KMS-11 (cell line): Measurements from ENCODE around the gene DUOX1.

Experiments
- H2AFZ ChIP-seq: fragments of 200-600 bp; sonication (generic); 2 replicates; pipeline ENCODE4 v1.6.1; 2016; ENCODE audit warnings: antibody characterized with exemption, mixed run types, low read depth
- H3K27ac ChIP-seq: fragments of 200-600 bp; sonication (generic); 2 replicates; pipeline ENCODE4 v1.6.1; 2016; ENCODE audit warnings: mild to moderate bottlenecking, mixed run types
- H3K27me3 ChIP-seq: fragments of 200-600 bp; sonication (generic); 2 replicates; pipeline ENCODE4 v1.6.1; 2017; ENCODE audit warnings: mild to moderate bottlenecking, low read depth, mixed run types, moderate library complexity; ENCODE audit not compliant: insufficient read depth
- H3K36me3 ChIP-seq: fragments of 200-600 bp; sonication (generic); 2 replicates; pipeline ENCODE4 v1.6.1; 2017; ENCODE audit warnings: mild to moderate bottlenecking, mixed run types; ENCODE audit not compliant: insufficient read depth
- H3K4me1 ChIP-seq: fragments of 200-600 bp; sonication (generic); 2 replicates; pipeline ENCODE4 v1.6.1; 2016; ENCODE audit warnings: mild to moderate bottlenecking, low read depth, mixed run types; ENCODE audit not compliant: poor library complexity, severe bottlenecking
- H3K4me2 ChIP-seq: fragments of 200-600 bp; sonication (generic); 2 replicates; pipeline ENCODE4 v1.7.0; 2016; ENCODE audit warnings: mild to moderate bottlenecking, mixed run types
- H3K4me3 ChIP-seq: fragments of 200-600 bp; sonication (generic); IDR thresholded peaks from 2 replicates; pipeline ENCODE4 v1.6.1; 2017; ENCODE audit warnings: low read depth, low read length, mixed read lengths; ENCODE audit not compliant: insufficient read depth
- H3K79me2 ChIP-seq: fragments of 200-600 bp; sonication (generic); 2 replicates; pipeline ENCODE4 v1.6.1; 2016; ENCODE audit warnings: low read depth, mixed run types; ENCODE audit not compliant: insufficient read depth
- H3K9ac ChIP-seq: fragments of 200-600 bp; sonication (generic); 2 replicates; pipeline ENCODE4 v1.6.1; 2016; ENCODE audit warnings: mild to moderate bottlenecking, mixed run types
- H4K20me1 ChIP-seq: fragments of 200-600 bp; sonication (generic); 2 replicates; pipeline ENCODE4 v1.6.1; 2016; ENCODE audit warnings: mild to moderate bottlenecking, mixed run types; ENCODE audit not compliant: insufficient read depth
- CTCF ChIP-seq: fragments of 200-600 bp; sonication (generic); conservative IDR thresholded peaks from 2 replicates; pipeline ENCODE4 v1.6.1; 2017; ENCODE audit warnings: low read depth, mild to moderate bottlenecking, antibody characterized with exemption, low read length, moderate library complexity, mixed read lengths

Gene DUOX1

DNA sequence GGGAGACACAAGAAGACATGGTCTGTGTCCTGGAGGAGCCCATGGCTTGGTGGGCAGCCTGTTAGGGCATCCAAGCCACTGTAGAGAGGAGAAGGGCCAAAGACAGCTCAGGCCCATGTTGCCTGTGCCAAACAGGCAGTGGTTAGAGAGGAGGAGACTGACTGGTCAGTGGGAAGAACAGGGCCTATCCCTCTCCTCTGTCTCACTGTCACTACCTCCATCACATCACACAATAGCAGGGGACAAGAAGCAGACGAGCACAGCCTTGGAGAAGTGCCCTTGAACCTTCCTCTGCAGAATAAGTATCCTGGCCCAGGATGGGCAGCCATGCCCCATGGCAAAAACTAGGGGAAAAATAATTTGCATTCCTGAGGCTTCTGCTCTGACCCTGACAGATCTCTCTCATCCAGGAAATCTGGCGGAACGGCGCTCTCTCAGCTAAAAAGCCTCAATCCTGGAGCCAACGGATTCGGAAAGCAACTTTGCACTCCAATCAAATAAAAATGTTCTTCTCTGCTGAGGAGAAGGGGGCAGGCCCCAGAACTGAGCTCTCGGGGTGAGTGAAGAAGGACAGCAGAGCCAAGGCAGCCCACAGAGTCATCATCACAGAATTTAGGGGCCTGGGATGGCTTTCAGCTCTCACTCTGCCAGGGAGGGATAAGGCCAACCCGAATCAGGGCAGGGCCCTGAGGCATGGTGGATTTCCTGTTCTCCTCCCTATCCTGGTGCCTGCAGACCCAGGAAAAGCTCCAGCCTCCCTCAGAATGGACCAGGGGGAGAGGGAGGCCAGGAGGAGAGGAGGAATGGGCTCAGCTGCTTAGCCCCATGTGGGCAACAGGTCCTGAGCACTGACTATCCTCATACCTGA is 56.3 kb downstream of the DUOX1 start:
- no peaks in the 10 kb centered on the region for H3K79me2 ChIP-seq
- H3K27ac ChIP-seq = no peak overlapping the region
- no peak overlapping the region for H3K4me2 ChIP-seq
- no peak for TF ChIP-seq CTCF
- no peaks in the 10 kb centered on the region for H3K27me3 ChIP-seq
- H2AFZ ChIP-seq = no peak overlapping the region
- no peaks in the 10 kb centered on the region for H4K20me1 ChIP-seq
- peaks cover 16% of the 10 kb centered on the region for H3K4me1 ChIP-seq
- H3K9ac ChIP-seq = no peak overlapping the region
- no peaks in the 10 kb centered on the region for H3K36me3 ChIP-seq
- no peak overlapping the region for H3K4me3 ChIP-seq

GRCh38 chr15:45186771-45187577 is 57.2 kb downstream of the DUOX1 start:
- Histone ChIP-seq H3K27ac (no peak overlapping the region), H3K4me3 (no peak overlapping the region), H3K79me2 (no peaks in the 10 kb centered on the region), H3K9ac (no peak overlapping the region), H3K4me2 (0 out of 2 replicates have a peak overlapping the region, but pooled peaks have one; percentile 29), H2AFZ (no peak overlapping the region), H3K27me3 (no peaks in the 10 kb centered on the region), H3K36me3 (no peaks in the 10 kb centered on the region), H4K20me1 (no peaks in the 10 kb centered on the region), H3K4me1 (peaks cover 16% of the 10 kb centered on the region)
- TF ChIP-seq CTCF = no peak

DNA sequence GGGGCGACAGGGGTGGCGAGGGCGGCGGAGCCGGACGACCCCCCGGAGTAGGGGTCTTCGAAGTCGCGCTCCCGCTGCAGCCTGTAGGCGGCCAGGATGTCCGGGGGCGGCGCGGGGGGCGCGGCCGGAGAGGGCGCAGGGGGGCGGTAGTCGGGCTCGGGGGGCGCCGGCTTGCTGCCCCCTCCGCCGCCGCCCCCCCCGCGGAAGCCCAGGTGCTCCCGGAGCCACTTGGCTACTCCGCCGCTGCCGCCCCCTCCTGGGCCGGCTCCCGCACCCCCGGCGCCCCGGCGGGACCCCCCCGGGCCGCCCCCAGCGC is 57.7 kb downstream of the DUOX1 start:
- no peaks in the 10 kb centered on the region for H3K36me3 ChIP-seq
- no peak overlapping the region for H3K27ac ChIP-seq
- TF ChIP-seq CTCF = no peak
- no peak overlapping the region for H3K9ac ChIP-seq
- no peaks in the 10 kb centered on the region for H3K79me2 ChIP-seq
- no peaks in the 10 kb centered on the region for H3K27me3 ChIP-seq
- H3K4me1 ChIP-seq = peaks cover 16% of the 10 kb centered on the region
- no peak overlapping the region for H2AFZ ChIP-seq
- no peak overlapping the region for H3K4me3 ChIP-seq
- 0 out of 2 replicates have a peak overlapping the region, but pooled peaks have one; percentile 29 for H3K4me2 ChIP-seq
- H4K20me1 ChIP-seq = no peaks in the 10 kb centered on the region

DNA sequence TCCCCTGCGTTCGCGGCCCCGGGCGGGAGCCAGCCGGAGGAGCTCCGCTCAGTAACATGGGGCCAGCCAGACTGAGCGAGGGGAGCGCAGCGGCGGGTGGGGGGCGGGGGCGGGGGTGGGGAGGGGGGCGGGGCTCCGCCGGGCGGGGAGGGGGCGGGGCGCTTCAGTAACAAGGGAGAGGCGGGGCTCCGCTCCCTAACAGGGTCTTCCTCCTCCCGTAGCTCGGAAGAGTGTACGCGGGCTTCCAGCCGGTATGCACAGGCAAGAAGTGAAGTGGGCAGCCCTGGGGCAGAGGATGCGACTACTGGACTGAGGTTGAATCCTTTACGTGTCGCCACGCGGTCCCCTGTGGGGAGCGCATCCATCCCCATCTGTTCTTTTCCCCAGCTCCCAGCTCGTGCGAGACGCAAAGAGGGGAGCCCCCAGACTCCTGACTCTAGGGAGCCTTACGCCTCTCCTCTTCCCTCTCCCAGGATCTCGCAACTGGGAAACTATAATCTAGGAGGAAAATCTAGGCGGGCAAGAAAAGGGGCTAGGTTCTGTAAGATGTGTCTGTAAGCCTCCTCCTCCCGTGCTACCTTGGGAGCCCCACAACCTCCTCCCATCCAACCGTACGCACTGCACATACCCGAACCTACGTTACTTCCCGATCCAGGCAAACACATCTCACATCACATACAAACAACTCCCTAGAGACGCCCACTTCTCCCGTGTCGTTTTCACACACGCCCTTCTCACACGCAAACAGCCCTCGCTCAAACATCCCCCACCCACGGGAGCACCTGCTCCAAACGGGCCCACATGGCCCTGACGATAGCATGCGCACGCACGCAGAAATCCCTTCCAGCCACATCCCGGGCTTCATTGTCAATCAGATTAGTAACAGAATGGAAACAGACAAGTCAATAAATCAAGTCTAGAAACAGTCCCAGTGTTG is 58.4 kb downstream of the DUOX1 start, which contains the start of gene SHF:
SHF (minus strand) TSS at position 73 of the 937 bp plus-strand sequence; CDS start at position 58, 15 bp downstream.
- H2AFZ ChIP-seq = peak within 1 kb of the TSS; percentile 93
- no peaks in the 10 kb centered on the region for H3K79me2 ChIP-seq
- H3K27me3 ChIP-seq = no peaks in the 10 kb centered on the region
- no peaks in the 10 kb centered on the region for H4K20me1 ChIP-seq
- H3K36me3 ChIP-seq = no peaks in the 10 kb centered on the region
- no peak within 1 kb of the TSS for H3K27ac ChIP-seq
- peak within 1 kb of the TSS; percentile 57; the same call in 1 of the 2 replicates for H3K9ac ChIP-seq
- H3K4me2 ChIP-seq = peak within 1 kb of the TSS; percentile 89
- no peak for TF ChIP-seq CTCF
- peaks cover 10% of the 10 kb centered on the region for H3K4me1 ChIP-seq
- H3K4me3 ChIP-seq = no peak within 1 kb of the TSS
